Measurements from ENCODE around the gene PDHX.

Gene PDHX

DNA sequence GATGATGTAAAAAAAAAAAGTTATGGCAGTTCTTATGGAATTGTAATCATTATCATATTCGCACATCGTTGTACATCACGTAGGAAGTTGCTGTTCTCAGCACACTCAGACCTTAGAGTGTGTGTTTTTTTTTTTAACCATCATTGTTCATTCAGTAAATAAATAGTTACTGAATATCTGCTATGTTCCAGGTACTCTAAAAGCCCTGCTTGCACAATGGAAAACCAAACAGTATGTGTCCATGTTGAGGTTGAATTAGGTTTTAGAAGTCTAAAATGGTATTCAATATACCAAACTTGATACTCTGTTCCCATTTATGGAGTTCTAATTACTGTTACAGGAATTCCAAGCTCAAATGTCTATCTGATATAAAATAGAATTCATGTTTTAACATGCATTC lies 41.2 kb downstream of the PDHX start:
- no peak for DNase-seq (ENCODE audit: low spot score)

DNA sequence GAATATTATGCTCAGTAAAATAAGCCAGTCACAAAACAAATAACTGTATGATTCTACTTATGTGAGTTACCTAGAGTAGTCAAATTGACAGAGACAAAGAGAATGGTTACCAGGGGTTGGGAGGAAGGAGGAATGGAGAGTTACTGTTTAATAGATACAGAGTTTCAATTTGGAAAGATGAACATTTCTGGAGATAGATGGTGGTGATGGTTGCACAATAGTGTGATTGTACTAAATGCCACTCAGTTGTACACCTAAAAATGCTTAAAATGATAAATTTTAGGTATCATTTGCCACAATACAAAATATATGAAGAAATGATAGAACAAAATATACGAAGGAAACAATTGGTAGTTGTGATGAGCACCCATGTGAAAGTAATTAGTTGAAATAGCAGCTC lies 43.4 kb downstream of the PDHX start:
- DNase-seq (ENCODE audit: low spot score): no peak

DNA sequence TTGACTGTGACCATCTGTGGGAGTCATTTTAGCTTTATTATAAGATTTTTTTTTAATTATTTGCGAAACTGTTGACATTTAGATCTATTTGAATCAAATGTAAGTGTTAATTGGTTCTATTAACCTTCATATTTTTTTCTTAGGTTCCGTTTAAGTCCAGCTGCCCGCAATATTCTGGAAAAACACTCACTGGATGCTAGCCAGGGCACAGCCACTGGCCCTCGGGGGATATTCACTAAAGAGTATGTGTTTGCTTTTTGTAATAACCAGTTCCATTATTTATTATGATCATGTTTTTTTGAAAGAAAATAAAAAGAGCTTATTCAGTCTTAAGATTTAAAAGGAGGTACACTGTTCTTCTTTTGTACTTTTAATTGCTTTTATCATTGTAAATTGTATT lies 43.9 kb downstream of the PDHX start:
- peak; percentile 57 for DNase-seq (ENCODE audit: low spot score)

DNA sequence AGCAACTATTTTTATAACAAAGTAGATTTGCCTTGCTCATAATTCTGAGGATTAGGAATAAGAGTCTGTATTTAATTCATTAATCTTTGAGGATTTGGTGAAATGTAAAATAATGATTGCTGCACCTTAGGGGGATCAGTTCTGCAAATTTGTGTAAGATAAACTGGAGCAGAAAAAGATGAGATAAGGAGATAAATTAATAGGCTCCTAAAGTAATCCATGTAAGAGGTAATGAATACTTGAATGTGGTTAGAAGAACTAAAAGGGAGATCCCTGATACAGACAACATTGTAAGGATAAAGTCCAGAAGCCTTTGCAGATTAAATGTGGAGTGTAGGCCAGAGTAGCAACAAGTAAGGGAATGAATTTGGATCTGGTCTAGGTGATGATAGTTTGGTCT lies 45.6 kb downstream of the PDHX start:
- no peak for DNase-seq (ENCODE audit: low spot score)

DNA sequence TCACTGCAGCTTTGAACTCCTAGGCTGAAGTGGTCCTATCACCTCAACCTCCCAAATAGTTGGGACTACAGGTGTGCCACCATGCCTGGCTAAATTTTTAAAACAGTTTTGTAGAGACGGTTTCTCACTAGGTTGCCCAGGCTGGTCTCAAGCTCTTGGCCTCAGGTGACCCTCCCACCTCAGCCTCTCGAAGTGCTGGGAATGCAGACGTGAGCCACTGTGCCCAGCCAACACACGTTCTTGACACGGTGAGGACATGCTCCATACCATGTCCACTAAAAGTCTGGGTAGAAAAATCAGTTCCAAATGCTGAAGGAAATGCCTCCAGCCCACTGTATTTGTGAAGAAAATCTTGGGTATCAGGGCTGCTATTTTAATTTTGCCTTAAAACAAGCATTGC lies 46.9 kb downstream of the PDHX start:
- no peak for DNase-seq (ENCODE audit: low spot score)

DNA sequence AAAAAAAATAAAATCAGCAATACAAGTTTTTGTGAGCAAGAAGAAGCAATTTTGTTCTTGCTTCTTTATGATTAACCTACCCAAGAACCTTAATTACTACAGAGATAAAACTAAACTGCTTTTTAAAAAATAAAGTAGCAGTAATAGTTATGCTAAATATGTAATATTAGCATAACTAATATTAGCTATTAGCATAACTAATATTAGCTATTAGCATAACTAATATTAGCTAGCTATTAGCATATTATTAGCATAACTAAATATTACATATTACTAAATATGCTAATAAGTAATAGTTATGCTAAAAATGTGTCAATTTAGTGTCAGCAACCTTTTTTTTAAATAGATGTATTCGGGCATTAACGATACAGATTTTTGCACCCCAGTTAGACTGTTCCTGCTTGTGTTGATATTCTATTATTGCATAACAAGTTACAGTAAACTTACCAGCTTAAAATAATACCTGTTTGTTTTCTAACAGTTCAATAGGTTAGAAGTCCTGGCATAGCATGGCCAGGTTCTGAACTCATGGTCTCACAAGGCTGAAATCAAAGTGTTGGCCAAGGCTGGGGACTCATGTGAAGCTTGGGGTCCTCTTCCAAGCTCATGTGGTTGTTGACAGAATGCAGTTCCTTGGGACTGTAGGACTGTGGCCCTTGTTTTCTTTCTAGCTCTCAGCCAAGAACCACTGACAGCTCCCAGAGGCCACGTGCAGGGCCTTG lies 48.4 kb downstream of the PDHX start:
- no peak for DNase-seq (ENCODE audit: low spot score)

DNA sequence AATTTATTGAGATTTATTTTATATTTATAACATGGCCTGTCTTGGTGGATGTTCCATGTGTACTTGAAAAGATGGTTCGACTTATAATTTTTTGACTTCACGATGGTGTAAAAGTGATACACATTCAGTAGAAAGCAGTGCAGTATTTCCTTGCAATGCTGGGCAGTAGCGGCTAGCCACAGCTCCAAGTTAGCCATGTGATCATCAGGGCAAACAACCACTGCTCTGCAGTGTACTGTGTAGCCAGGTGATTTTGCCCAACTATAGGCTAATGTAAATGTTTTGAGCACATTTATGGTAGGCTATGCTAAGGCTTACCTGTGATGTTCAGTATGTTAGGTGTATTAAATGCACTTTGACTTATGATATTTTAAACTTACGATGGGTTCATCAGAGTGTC lies 52.4 kb downstream of the PDHX start:
- DNase-seq (ENCODE audit: low spot score): no peak

DNA sequence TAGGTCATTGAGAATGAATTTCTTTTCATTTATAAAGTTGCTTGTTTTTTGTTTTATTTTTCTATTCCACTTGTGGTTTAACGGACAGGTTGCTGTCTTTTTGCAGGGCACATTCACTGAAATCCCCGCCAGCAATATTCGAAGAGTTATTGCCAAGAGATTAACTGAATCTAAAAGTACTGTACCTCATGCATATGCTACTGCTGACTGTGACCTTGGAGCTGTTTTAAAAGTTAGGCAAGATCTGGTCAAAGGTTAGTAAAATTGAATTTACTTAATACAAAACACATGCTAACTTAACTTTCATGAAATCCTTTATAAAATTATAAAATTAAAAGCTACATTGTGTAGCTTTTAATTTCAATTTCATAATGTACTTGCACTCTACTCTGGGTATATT lies 53.6 kb downstream of the PDHX start:
- no peak for DNase-seq (ENCODE audit: low spot score)

DNA sequence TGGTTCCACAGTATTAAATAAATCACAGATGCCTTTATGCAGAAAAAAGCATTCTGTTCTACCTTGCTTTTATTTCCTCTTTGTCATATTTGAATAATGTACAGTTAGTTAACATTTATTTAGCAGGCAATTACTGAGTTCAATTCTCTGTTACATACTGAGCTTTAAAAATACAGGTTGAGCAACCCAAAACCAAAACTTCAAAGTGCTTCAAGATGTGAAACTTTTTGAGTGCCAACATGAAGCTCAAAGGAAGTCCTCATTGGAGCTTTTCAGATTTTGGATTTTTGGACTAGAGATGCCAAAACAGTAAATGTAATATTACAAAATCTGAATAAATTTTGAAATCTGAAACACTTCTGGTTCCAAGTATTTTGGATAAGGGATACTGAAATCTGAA lies 54.1 kb downstream of the PDHX start:
- no peak for DNase-seq (ENCODE audit: low spot score)

DNA sequence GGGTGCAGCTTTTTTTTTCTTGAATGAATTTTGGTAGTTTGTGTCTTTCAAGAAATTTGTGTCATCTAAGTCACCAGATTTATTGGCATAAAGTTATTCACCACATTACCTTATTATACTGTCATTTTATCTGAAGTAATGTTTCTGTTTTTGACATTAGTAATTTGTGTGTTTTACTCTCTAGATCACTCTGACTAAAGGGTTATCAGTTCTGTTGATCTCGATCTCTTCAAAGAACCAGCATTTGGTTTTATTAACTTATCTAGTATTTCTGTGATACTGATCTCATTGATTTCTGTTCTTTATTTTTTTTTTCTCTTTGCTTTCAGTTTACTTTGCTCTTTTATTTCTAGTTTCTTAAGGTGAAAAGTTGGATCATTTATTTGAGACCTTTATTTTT lies 55.5 kb downstream of the PDHX start:
- no peak for DNase-seq (ENCODE audit: low spot score)

DNA sequence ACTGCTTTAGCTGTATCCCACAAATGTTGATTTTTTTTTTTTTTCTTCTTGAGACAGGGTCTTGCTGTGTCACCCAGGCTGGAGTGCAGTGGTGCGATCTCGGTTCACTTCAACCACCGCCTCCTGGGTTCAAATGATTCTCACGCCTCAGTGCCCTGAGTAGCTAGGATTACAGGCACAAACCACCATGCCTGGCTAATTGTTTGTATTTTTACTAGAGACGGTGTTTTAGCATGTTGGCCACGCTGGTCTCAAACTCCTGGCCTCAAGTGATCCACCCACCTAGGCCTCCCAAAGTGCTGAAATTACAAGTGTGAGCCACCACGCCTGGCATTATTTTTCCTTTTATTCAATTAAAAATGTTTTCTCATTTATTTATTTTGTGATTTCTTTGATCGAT lies 55.9 kb downstream of the PDHX start:
- no peak for DNase-seq (ENCODE audit: low spot score)

DNA sequence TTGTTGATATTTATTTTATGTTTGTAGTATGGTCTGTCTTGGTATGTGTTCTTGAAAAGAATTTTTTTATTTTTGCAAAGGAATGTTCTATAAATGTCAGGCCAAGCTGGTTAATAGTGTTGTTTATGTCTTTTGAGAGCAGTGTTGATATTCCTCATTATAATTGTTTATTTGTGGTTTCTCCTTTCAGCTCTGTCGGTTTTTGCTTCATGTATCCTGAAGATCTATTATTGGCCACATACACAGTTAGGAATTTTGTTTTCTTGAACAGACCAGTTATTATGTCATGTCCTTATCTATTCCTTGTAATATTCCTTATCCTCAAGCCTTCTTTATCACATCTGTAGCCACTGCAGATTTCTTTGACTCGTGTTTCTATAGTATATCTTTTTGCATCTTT lies 56.5 kb downstream of the PDHX start:
- DNase-seq (ENCODE audit: low spot score): no peak

DNA sequence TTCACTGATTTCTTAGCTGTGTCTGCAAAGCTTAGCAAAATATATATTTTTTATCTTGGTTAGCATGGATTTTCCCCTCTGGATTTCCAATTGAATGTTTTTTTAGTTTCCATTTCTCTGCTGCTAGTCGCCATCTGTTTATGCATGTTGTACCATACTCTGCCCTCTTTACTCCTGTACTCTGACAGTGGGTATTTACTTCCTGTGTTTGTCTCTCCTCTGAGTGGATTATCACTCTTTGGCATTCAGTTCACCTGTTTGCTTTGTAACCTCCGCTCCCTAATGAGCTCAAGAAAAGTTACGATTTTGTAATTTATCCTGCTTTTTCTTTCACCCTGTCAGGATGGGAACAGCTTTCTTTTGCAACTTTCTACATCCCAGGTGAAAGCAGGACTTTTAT lies 59.1 kb downstream of the PDHX start:
- no peak for DNase-seq (ENCODE audit: low spot score)

DNA sequence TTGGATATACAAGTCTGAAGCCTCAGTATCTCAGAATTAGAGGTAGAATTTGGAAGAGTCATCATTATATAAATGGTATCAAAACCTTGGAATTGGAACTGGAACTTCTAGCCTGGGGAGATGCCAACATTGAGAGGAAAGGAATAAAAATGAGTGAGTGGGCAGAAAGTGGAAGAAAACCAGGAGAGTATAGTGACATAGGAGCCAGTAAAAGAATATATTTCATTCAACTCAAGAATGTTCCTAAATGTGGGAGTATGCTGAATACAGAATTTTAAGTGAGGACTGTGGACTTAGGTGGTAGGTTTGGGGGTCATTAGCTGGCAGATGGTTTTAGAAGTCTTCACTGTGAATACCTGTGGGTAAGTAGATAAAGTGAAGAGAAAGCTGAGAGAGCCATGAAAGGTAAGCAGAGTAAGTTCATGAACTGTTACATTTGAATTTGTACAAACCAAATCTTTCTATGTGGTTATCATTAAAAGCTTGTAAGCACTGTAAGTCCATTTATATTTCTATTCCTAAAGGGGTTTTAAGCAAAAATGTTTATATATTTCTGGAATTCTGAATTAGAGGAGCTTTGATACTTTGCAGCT lies 60.2 kb downstream of the PDHX start:
- DNase-seq (ENCODE audit: low spot score): no peak

DNA sequence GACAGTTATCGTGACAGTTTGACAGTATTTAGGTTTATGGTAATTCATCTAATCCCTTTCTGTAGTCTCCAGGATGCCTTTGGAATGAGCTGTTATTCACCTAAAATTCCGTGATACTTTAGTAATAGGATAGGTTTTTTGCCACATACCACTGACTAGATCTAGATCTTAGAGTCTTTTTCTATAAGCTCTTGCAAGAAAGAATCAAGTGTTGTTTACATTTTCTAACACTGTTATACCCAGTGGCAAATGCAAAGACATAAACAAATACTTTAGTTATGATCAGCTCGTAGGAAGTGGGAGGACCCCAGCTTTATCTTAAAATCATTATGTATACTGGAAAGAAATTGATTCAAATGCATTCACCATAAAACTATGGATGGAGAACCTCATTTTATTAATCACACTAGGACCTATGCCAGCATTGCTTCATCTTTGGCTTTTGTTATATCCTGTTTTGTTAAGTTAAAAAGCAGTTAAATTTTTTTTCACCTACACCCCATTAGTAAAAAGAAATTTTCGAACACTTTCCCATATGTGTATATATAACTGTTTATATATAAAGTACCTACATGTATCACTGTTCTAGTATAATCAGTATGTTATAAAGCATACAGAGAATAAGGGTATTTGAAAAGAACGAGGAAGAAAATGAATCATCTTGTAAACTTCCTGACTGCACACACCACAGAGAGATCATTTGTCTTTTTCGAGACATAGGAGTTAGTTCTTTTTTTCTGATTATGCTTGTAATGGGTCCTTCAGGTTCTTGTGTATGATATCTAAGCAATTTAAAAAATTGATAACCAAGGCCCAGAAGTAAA lies 60.9 kb downstream of the PDHX start:
- no peak for DNase-seq (ENCODE audit: low spot score)

DNA sequence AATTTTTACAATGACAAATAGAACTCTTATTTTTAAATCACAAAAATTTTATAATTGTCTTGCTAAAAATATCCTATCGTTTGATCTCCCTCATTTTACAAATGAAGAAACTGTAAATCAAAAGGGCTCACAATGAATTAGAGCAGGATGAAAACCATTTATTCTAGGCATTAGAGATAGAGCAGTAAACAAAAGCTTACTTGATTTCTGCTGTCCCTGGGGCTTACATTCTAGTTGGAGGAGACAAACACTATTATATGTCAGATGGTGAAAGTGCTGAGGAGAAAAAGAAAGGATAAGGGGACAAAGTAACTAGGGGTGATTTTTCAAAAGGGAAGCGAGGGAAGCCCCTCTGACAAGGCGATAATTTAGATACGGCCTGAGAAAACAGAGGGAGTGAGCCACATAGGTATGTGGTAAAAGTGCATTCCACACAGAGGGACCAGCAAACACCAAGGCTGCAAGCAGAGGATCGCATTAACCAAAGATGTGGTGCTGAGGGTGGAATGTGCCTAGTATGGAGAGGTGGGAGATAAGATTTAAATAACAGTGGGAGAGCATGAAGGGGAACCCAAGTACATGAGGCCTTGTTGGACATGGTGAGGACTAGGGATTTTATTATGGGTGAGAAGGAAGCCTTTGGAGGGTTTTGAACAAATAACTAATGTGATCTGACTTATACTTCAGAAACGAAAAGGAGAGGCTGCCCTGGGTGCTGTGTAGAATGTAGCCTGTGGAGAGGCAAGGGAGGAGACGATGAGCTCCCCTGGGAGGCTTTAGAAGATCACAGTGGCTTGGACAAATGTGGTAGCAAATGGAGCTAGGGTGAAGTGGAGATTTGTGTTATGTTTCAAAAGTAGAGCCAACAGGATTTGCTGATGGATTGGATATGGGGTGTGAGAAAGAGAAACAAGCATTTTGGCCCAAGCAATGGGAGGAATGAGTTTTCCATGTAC lies 62.1 kb downstream of the PDHX start:
- peak; percentile 42 for DNase-seq (ENCODE audit: low spot score)

DNA sequence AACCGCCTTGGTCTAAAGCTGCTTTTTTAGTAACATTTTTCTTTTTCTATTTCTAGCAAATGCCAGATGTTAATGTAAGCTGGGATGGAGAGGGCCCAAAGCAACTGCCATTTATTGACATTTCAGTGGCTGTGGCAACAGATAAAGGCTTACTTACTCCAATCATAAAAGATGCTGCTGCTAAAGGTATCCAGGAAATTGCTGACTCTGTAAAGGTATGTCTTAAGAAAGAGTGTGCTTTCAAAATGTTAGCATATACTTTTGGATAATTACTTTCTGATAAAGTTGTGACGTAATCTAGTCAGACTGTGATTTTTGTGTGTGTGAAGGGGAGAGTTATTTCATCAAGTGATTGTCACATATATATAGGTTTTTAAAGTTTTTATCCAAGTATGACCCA lies 68.1 kb downstream of the PDHX start:
- no peak for DNase-seq (ENCODE audit: low spot score)

DNA sequence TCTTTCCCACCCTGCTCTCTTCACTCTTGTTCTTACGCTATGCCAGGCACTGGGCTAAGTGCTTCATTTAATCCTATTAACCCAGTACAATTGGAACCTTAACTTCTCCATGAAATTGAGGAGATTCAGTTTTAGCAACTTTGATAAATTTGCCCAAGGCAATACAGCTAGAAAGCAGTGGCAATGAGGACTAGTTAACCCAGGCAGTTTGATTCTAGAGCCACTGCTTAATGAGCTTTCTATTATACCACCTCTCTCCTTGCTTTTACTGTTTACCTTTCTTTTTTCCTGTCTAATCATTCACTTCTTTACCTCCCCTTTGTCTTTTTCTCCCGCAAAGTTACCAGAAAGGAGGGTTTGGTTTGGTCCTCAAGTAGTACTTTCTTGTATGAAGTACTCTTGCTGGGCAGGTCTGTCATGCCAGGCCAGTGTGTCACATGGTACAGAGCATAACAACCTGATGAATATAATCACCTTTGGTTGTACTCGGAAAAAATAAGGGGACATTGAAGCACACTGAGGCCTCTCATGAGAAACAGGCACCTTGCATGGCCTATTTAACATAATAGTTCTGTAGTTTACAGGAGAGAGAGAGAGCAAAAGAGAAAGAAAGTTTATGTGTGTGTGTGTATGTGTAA lies 70.6 kb downstream of the PDHX start:
- DNase-seq (ENCODE audit: low spot score): no peak

DNA sequence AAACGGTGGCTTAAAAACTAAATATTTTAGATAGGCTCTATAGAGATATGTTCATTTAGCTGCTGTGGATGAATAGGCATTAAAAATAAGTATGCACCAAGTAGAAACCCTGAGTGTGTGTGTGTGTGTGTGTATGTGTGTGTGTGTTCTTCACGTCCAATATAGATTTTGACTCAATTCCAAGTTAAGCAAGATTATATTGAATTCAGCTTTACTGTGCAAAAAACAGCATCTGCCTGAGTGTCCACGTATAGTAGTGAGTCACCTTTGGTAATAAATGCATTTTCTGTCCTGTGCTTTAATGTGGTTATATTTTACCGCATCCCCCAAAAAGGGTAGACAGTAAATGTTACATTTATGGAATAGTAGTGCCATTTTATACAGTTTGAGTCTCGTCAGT lies 71.2 kb downstream of the PDHX start:
- DNase-seq (ENCODE audit: low spot score): no peak

DNA sequence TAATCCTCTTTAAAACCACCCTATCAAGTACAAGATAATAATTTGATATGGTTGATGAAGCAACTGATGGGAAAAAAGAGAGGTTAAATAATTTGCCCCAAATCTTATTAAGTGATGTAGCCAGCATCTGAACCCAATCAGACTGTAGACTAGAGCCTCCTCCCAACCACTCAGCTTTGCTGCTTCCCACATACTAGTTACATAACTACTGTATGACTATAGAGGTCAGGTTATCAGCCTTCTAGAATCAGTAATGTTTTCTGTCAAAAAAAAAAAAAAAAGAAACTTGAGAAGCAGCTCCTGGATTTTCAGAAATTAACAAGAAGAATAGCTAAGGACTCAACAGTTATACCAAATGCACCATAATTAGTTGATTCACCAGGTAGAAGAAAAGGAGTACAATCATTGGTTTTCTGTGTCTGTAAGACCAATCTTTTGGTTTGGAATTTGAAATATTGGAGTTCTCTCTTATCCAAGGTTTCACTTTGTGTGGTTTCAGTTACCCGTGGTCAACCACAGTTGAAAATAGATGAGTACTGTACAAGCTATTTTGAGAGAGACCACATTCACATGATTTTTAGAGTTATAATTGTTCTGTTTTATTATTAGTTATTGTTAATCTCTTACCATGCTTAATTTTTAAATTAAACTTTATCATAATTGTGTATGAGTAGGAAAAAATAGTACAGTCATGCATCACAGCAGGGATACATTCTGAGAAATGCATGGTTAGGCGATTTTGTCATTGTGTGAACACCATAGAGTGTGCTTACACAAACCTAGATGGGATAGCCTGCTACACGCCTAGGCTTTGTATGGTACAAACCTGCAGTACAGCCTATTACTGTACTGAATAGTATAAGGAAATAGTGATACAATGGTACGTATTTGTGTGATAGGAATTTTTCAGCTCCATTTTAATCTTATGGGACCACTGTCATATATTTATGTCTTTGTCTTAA lies 72.2 kb downstream of the PDHX start:
- no peak for DNase-seq (ENCODE audit: low spot score)

DNA sequence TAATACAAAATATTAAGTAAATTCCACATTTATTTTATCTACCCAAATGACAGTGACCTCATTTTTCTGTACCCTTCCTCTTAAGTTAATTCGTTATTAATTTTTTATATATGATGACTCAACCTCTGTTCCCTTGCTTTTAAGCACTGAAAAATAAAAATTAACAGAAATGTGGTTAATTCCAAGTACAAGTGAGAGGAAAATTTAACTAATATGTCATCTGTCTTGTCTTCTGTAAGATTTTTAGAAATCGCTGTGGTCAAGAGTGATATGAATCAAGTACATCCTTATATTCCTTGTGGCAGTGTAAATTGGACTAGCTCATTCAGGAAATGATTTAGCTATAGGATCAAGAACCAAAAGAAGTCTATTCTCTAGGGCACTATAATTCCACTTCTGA lies 74.5 kb downstream of the PDHX start:
- DNase-seq (ENCODE audit: low spot score): no peak
